Effector memory CD8-positive, alpha-beta T cell (primary cell): ENCODE results near the gene GLOD5.

Source experiments
- ATAC-seq: fragments of 150-1000 bp; cut with Tn5 transposase; replicated peaks from 2 replicates; pipeline ENCODE4 v1.10.0; 2021; ENCODE audit warnings: mild to moderate bottlenecking, moderate library complexity
- DNase-seq, 3 experiments: peaks; one replicate each; pipeline ENCODE4 v3.0.0; 2021
- H3K27ac Mint-ChIP-seq, 2 donors: one replicate each; pipeline ENCODE4 v1.8.0; 2022; ENCODE audit warnings: mild to moderate bottlenecking in 2 of 2, mixed read lengths in 2 of 2, moderate library complexity in 2 of 2
- H3K27me3 Mint-ChIP-seq, 2 donors: one replicate each; pipeline ENCODE4 v1.8.0; 2022; ENCODE audit warnings: mixed read lengths in 2 of 2
- H3K36me3 Mint-ChIP-seq: one replicate; pipeline ENCODE4 v1.8.0; 2022; ENCODE audit warnings: mild to moderate bottlenecking, moderate library complexity, mixed read lengths; ENCODE audit not compliant: insufficient read depth
- H3K4me1 Mint-ChIP-seq, 2 donors: one replicate each; pipeline ENCODE4 v1.8.0; 2022; ENCODE audit warnings: low read depth in 2 of 2, mixed read lengths in 2 of 2
- H3K4me3 Mint-ChIP-seq, 2 donors: one replicate each; pipeline ENCODE4 v1.8.0; 2022; ENCODE audit warnings: mild to moderate bottlenecking in 2 of 2, mixed read lengths in 2 of 2, moderate library complexity in 2 of 2
- H3K9me3 Mint-ChIP-seq, 2 donors: one replicate each; pipeline ENCODE4 v1.8.0; 2022; ENCODE audit warnings: mixed read lengths in 2 of 2

Gene GLOD5

GRCh38 chrX:48776818-48777439, 15.4 kb downstream of the GLOD5 start:
- ATAC-seq (no peak), DNase-seq (no peak)
- no peaks in the 10 kb centered on the region for H3K4me1 Mint-ChIP-seq
- H3K27me3 Mint-ChIP-seq, result peaks cover 5 to 15% of the 10 kb centered on the region in 2 donors
- no peak overlapping the region for H3K27ac Mint-ChIP-seq
- H3K4me3 Mint-ChIP-seq, result no peak overlapping the region
- H3K36me3 Mint-ChIP-seq, result no peaks in the 10 kb centered on the region
- no peaks in the 10 kb centered on the region for H3K9me3 Mint-ChIP-seq

- ATAC-seq (no peak), DNase-seq (no peak)
- Mint-ChIP-seq H3K9me3 (no peaks in the 10 kb centered on the region), H3K4me3 (no peak overlapping the region), H3K27ac (no peak overlapping the region), H3K27me3 (peaks cover 5 to 7% of the 10 kb centered on the region in 2 donors), H3K4me1 (no peaks in the 10 kb centered on the region), H3K36me3 (no peaks in the 10 kb centered on the region)
These were observed 17.9 kb downstream of the GLOD5 start for GRCh38 chrX:48779399-48779798.

- H3K9me3 Mint-ChIP-seq, result no peaks in the 10 kb centered on the region
- H3K4me3 Mint-ChIP-seq, result no peak overlapping the region
- peaks cover 0 to 4% of the 10 kb centered on the region in 2 donors for H3K27me3 Mint-ChIP-seq
- DNase-seq, result no peak
- ATAC-seq, result no peak
- H3K4me1 Mint-ChIP-seq, result no peaks in the 10 kb centered on the region
- H3K36me3 Mint-ChIP-seq, result no peaks in the 10 kb centered on the region
- H3K27ac Mint-ChIP-seq, result no peak overlapping the region
These were observed 20.2 kb downstream of the GLOD5 start for GRCh38 chrX:48781705-48782104.

GRCh38 chrX:48782216-48782615, 20.7 kb downstream of the GLOD5 start:
- Mint-ChIP-seq H3K27ac (no peak overlapping the region), H3K36me3 (no peaks in the 10 kb centered on the region), H3K9me3 (no peaks in the 10 kb centered on the region), H3K4me1 (no peaks in the 10 kb centered on the region), H3K27me3 (peaks cover 0 to 9% of the 10 kb centered on the region in 2 donors), H3K4me3 (no peak overlapping the region)
- ATAC-seq (no peak), DNase-seq (no peak)

GRCh38 chrX:48782795-48783194, 21.2 kb downstream of the GLOD5 start:
- Mint-ChIP-seq H3K4me3 (no peak overlapping the region), H3K9me3 (no peaks in the 10 kb centered on the region), H3K4me1 (no peaks in the 10 kb centered on the region), H3K36me3 (no peaks in the 10 kb centered on the region), H3K27ac (no peak overlapping the region), H3K27me3 (peaks cover 0 to 14% of the 10 kb centered on the region in 2 donors)
- ATAC-seq (no peak), DNase-seq (no peak)

GRCh38 chrX:48784726-48785125, 23.2 kb downstream of the GLOD5 start:
- no peak for ATAC-seq
- no peaks in the 10 kb centered on the region for H3K9me3 Mint-ChIP-seq
- H3K36me3 Mint-ChIP-seq, result no peaks in the 10 kb centered on the region
- H3K27ac Mint-ChIP-seq, result no peak overlapping the region
- H3K4me1 Mint-ChIP-seq, result peaks cover 4 to 12% of the 10 kb centered on the region in 2 donors
- H3K27me3 Mint-ChIP-seq, result peaks cover 0 to 15% of the 10 kb centered on the region in 2 donors
- DNase-seq, result no peak
- no peak overlapping the region for H3K4me3 Mint-ChIP-seq

GRCh38 chrX:48785186-48785539, 23.6 kb downstream of the GLOD5 start:
- H3K36me3 Mint-ChIP-seq, result no peaks in the 10 kb centered on the region
- H3K27me3 Mint-ChIP-seq, result peaks cover 0 to 15% of the 10 kb centered on the region in 2 donors
- H3K9me3 Mint-ChIP-seq, result no peaks in the 10 kb centered on the region
- ATAC-seq (no peak), DNase-seq (no peak)
- no peak overlapping the region for H3K27ac Mint-ChIP-seq
- no peak overlapping the region for H3K4me3 Mint-ChIP-seq
- H3K4me1 Mint-ChIP-seq, result peaks cover 4 to 16% of the 10 kb centered on the region in 2 donors

- ATAC-seq, result no peak
- no peak overlapping the region for H3K27ac Mint-ChIP-seq
- no peak overlapping the region for H3K4me3 Mint-ChIP-seq
These were observed 24.1 kb downstream of the GLOD5 start for GRCh38 chrX:48785540-48786214.

GRCh38 chrX:48786341-48786800, 24.8 kb downstream of the GLOD5 start, which contains the start of gene GATA1:
Gene GATA1 (plus strand): TSS chrX:48786590. CDS start chrX:48791110, 4,520 bp downstream.
- no peak within 1 kb of the TSS for H3K4me3 Mint-ChIP-seq
- no peaks in the 10 kb centered on the region for H3K9me3 Mint-ChIP-seq
- peak within 1 kb of the TSS in 1 of 2 donors; percentile 38 for H3K27ac Mint-ChIP-seq
- no peak for DNase-seq
- H3K36me3 Mint-ChIP-seq, result no peaks in the 10 kb centered on the region
- H3K27me3 Mint-ChIP-seq, result peaks cover 0 to 15% of the 10 kb centered on the region in 2 donors
- no peak for ATAC-seq
- H3K4me1 Mint-ChIP-seq, result peaks cover 4 to 16% of the 10 kb centered on the region in 2 donors

More at GRCh38 chrX:48785540-48786214, 24.1 kb downstream of the GLOD5 start:
- Mint-ChIP-seq H3K27me3 (peaks cover 0 to 15% of the 10 kb centered on the region in 2 donors), H3K36me3 (no peaks in the 10 kb centered on the region), H3K9me3 (no peaks in the 10 kb centered on the region), H3K4me1 (peaks cover 4 to 16% of the 10 kb centered on the region in 2 donors)
- DNase-seq, result no peak

GRCh38 chrX:48786825-48787504, 25.4 kb downstream of the GLOD5 start:
- Mint-ChIP-seq H3K4me1 (peaks cover 4 to 16% of the 10 kb centered on the region in 2 donors), H3K27me3 (peaks cover 0 to 15% of the 10 kb centered on the region in 2 donors), H3K9me3 (no peaks in the 10 kb centered on the region), H3K36me3 (no peaks in the 10 kb centered on the region), H3K27ac (peak overlapping the region in 1 of 2 donors; percentile 38), H3K4me3 (no peak overlapping the region)
- no peak for ATAC-seq
- DNase-seq, result no peak

- no peak for DNase-seq
- Mint-ChIP-seq H3K36me3 (no peaks in the 10 kb centered on the region), H3K27me3 (peaks cover 0 to 15% of the 10 kb centered on the region in 2 donors), H3K4me3 (no peak overlapping the region), H3K4me1 (peaks cover 4 to 16% of the 10 kb centered on the region in 2 donors), H3K9me3 (no peaks in the 10 kb centered on the region), H3K27ac (no peak overlapping the region)
- ATAC-seq, result no peak
These were observed 26.2 kb downstream of the GLOD5 start for GRCh38 chrX:48787505-48788443.

- no peak for DNase-seq
- Mint-ChIP-seq H3K9me3 (no peaks in the 10 kb centered on the region), H3K4me3 (peak overlapping the region in 1 of 2 donors; percentile 52), H3K27me3 (peaks cover 0 to 15% of the 10 kb centered on the region in 2 donors), H3K4me1 (peaks cover 4 to 16% of the 10 kb centered on the region in 2 donors), H3K36me3 (peaks cover 3% of the 10 kb centered on the region), H3K27ac (peak overlapping the region in 1 of 2 donors; percentile 61)
- ATAC-seq, result no peak
These were observed 28.0 kb downstream of the GLOD5 start for GRCh38 chrX:48789366-48790220.
